HepG2 (cell line): Measurements from ENCODE around the gene ZNF117. TPM values are rescaled to one million over a fixed set of nuclear protein-coding genes. Genes with fewer than 3 reads are reported as not detected.

Experiments
- ARID5B ChIP-seq: IDR thresholded peaks from 2 replicates; pipeline ENCODE4 v1.4.0; 2020; ENCODE audit warnings: mild to moderate bottlenecking, missing genetic modification reagents
- LCORL ChIP-seq, 2 experiments: fragments of 450-650 bp in 1 of 2; sonication (generic) in 1 of 2; formaldehyde crosslinking in 1 of 2; IDR thresholded peaks; 2 replicates each; pipeline versions ENCODE4 v1.5.0 to v1.6.1; 2017 to 2020; ENCODE audit warnings: antibody characterized with exemption in 1 of 2, missing genetic modification reagents in 1 of 2
- MXD4 ChIP-seq: IDR thresholded peaks from 2 replicates; pipeline ENCODE4 v1.6.1; 2016; ENCODE audit warnings: mild to moderate bottlenecking, missing biosample characterization, missing genetic modification reagents
- MZF1 ChIP-seq: sonication (generic); formaldehyde crosslinking; IDR thresholded peaks from 2 replicates; pipeline ENCODE4 v1.8.1; 2023; ENCODE audit warnings: mild to moderate bottlenecking, missing genetic modification reagents, borderline replicate concordance
- NPAS2 ChIP-seq: sonication (generic); formaldehyde crosslinking; IDR thresholded peaks from 2 replicates; pipeline ENCODE4 v1.8.0; 2022; ENCODE audit warnings: mild to moderate bottlenecking, missing genetic modification reagents, borderline replicate concordance
- POGZ ChIP-seq: sonication (generic); formaldehyde crosslinking; IDR thresholded peaks from 2 replicates; pipeline ENCODE4 v1.4.0; 2020; ENCODE audit warnings: mild to moderate bottlenecking, missing genetic modification reagents
- RAD51 ChIP-seq: fragments of 450-650 bp; IDR thresholded peaks from 2 replicates; pipeline ENCODE4 v1.6.1; 2016; ENCODE audit warnings: borderline replicate concordance
- REPIN1 ChIP-seq: sonication (generic); formaldehyde crosslinking; IDR thresholded peaks from 2 replicates; pipeline ENCODE4 v1.8.0; 2022; ENCODE audit warnings: missing genetic modification reagents, low read depth, mild to moderate bottlenecking, borderline replicate concordance
- RERE ChIP-seq: IDR thresholded peaks from 2 replicates; pipeline ENCODE4 v1.6.1; 2016; ENCODE audit warnings: low read depth, missing genetic modification reagents, missing compliant biosample characterization
- SKIL ChIP-seq: sonication (generic); formaldehyde crosslinking; IDR thresholded peaks from 2 replicates; pipeline ENCODE4 v1.8.0; 2022; ENCODE audit warnings: missing genetic modification reagents, mild to moderate bottlenecking, moderate library complexity, borderline replicate concordance
- SRSF4 ChIP-seq: fragments of 200-400 bp; formaldehyde crosslinking; IDR thresholded peaks from one replicate; pipeline ENCODE4 v1.6.1; 2018; ENCODE audit warnings: mild to moderate bottlenecking, low read depth, low read length, moderate library complexity; ENCODE audit not compliant: poor library complexity, severe bottlenecking
- STAG1 ChIP-seq: sonication (generic); formaldehyde crosslinking; IDR thresholded peaks from 2 replicates; pipeline ENCODE4 v1.4.0; 2020; ENCODE audit warnings: missing genetic modification reagents
- THYN1 ChIP-seq: sonication (generic); formaldehyde crosslinking; IDR thresholded peaks from 2 replicates; pipeline ENCODE4 v1.8.1; 2023; ENCODE audit warnings: low read depth, mild to moderate bottlenecking, moderate library complexity, missing genetic modification reagents, borderline replicate concordance
- ZNF143 ChIP-seq: sonication (generic); formaldehyde crosslinking; IDR thresholded peaks from 2 replicates; pipeline ENCODE4 v1.4.0; 2020; ENCODE audit warnings: missing genetic modification reagents
- ZNF343 ChIP-seq: sonication (generic); formaldehyde crosslinking; IDR thresholded peaks from 2 replicates; pipeline ENCODE4 v1.4.0; 2020; ENCODE audit warnings: mild to moderate bottlenecking, missing genetic modification reagents
- ZNF441 ChIP-seq: sonication (generic); formaldehyde crosslinking; IDR thresholded peaks from 2 replicates; pipeline ENCODE4 v1.7.0; 2021; ENCODE audit warnings: missing genetic modification reagents, borderline replicate concordance
- ZNF552 ChIP-seq: sonication (generic); formaldehyde crosslinking; IDR thresholded peaks from 2 replicates; pipeline ENCODE4 v1.9.0; 2022; ENCODE audit warnings: missing genetic modification reagents, mild to moderate bottlenecking, borderline replicate concordance
- ZNF678 ChIP-seq: sonication (generic); formaldehyde crosslinking; IDR thresholded peaks from 2 replicates; pipeline ENCODE4 v1.4.0; 2020; ENCODE audit warnings: mild to moderate bottlenecking, missing genetic modification reagents
- ZSCAN21 ChIP-seq: sonication (generic); formaldehyde crosslinking; IDR thresholded peaks from 2 replicates; pipeline ENCODE4 v1.8.0; 2022; ENCODE audit warnings: mild to moderate bottlenecking, missing genetic modification reagents, moderate library complexity, borderline replicate concordance
- polyA plus RNA-seq, 8 experiments: library from polyadenylated mRNA; depleted of rRNA in 3 of 8; stranded (reverse) in 7 of 8; unstranded in 1 of 8; fragments of >200 nt; fragmentation: Illumina TruSeq in 4 of 8; extraction: Trizol in 4 of 8; gene quantifications; 2 replicates each; pipeline versions ENCODE4 v1.2.1 to v1.2.3, GENCODE V29; 2011 to 2016; ENCODE audit warnings: low read depth in 4 of 8, missing spikeins in 1 of 8, mixed read lengths in 1 of 8; ENCODE audit not compliant: insufficient read depth in 1 of 8
- total RNA-seq, 5 experiments: library from RNA; depleted of rRNA; stranded (reverse); fragments of >200 nt; fragmentation: Illumina TruSeq; extraction: Trizol; gene quantifications; 2 replicates each; pipeline ENCODE4 v1.2.3, GENCODE V29; 2016; ENCODE audit warnings: low read depth in 1 of 5

The ZNF117 gene
- total and polyA plus RNA-seq, 2 of the 13 experiments (the other 11 are each of a cell fraction or from before 2014, with no cell fraction given): 6.6 to 20.0 TPM

- TF ChIP-seq RERE (CRISPR knock-in tag) (no peak), ZSCAN21 (CRISPR knock-in tag) (0 out of 2 replicates have a peak, but pooled peaks have one; percentile 17), NPAS2 (no peak), STAG1 (peak; percentile 57), ZNF441 (CRISPR knock-in tag) (no peak), THYN1 (CRISPR knock-in tag) (no peak), MXD4 (no peak), SKIL (no peak), ARID5B (no peak), ZNF552 (no peak), ZNF343 (CRISPR knock-in tag) (0 out of 2 replicates have a peak, but pooled peaks have one; percentile 3), MZF1 (CRISPR knock-in tag) (no peak), POGZ (CRISPR knock-in tag) (peak; percentile 60; the same call in 1 of the 2 replicates), LCORL (IDR thresholded peaks at IDR 0.05) (no peak), LCORL (CRISPR knock-in tag; IDR thresholded peaks at IDR 0.05) (no peak), REPIN1 (CRISPR knock-in tag) (peak; percentile 63; the same call in 1 of the 2 replicates), SRSF4 (no peak), ZNF143 (CRISPR knock-in tag) (no peak), RAD51 (no peak), ZNF678 (no peak)
Observed at GRCh38 chr7:64946772-64947171, 44.1 kb downstream of the ZNF117 start (continued).
